Measurements from ENCODE around the gene MED12.

DNA sequence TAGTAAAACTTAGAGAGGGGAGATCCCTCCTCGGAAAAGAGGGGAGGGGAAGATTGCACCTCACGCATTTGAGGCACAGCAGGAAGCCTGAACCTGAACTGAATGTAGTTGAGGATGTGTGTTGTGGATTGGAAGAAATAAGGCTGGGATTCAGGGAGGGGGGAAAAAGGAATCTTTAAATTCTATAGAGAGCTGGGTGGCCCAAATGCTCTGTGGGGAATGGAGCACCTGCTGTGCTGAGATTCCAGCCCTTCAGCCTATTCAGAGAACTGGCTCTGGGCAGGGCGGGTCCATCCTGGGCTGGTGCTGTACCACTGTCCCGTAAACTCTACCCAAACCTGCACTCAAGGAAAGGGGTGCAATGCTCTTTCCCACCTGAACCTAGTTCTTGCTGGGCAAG, 18.7 kb upstream of the MED12 start:
- TF ChIP-seq GATA2 (IDR thresholded peaks at IDR 0.05; ENCODE audit: low read depth, low read length) (no peak), GATA3 (IDR thresholded peaks at IDR 0.05; ENCODE audit: low read depth, low read length) (no peak)
